Vagina (tissue), 2 donors: ENCODE data around the gene HTRA2. TPM values are rescaled to one million over a fixed set of nuclear protein-coding genes. Genes with fewer than 3 reads are reported as not detected.
A peak's percentile ranks its signal among the peaks of the same experiment; 100 is the strongest.

Source experiments
- DNase-seq, 2 donors: peaks; one replicate each; pipeline ENCODE4 v3.0.0-alpha.2; 2017; ENCODE audit errors: extremely low spot score in 2 of 2
- H3K27ac ChIP-seq: fragments of 200-600 bp; sonication (generic); one replicate; pipeline ENCODE4 v1.5.1; 2019
- H3K27me3 ChIP-seq: fragments of 200-600 bp; sonication (generic); one replicate; pipeline ENCODE4 v1.5.1; 2019
- H3K36me3 ChIP-seq, 2 donors: fragments of 200-600 bp; sonication (generic); one replicate each; pipeline ENCODE4 v1.5.1; 2017 to 2019
- H3K4me1 ChIP-seq: fragments of 200-600 bp; sonication (generic); one replicate; pipeline ENCODE4 v1.5.1; 2019
- H3K4me3 ChIP-seq, 2 donors: fragments of 200-600 bp; sonication (generic); 1 replicate in 1 of 2; 2 replicates in 1 of 2; pipeline ENCODE4 v1.5.1; 2016 to 2019
- H3K9me3 ChIP-seq: fragments of 200-600 bp; sonication (generic); one replicate; pipeline ENCODE4 v1.5.1; 2019
- POLR2A ChIP-seq, 2 donors: fragments of 450-650 bp; IDR thresholded peaks; one replicate each; pipeline ENCODE4 v1.6.1; 2017; ENCODE audit warnings: antibody characterized with exemption in 2 of 2, mild to moderate bottlenecking in 2 of 2, moderate library complexity in 2 of 2
- POLR2AphosphoS5 ChIP-seq, 2 donors: sonication (generic); formaldehyde crosslinking; IDR thresholded peaks; one replicate each; pipeline ENCODE4 v1.9.0; 2017; ENCODE audit warnings: antibody characterized with exemption in 2 of 2, mild to moderate bottlenecking in 2 of 2, low read depth in 1 of 2; ENCODE audit not compliant: insufficient read depth in 1 of 2
- intact Hi-C: fragments of 100-400 bp; cut with DNase I; formaldehyde crosslinking; loops from one replicate; pipeline ENCODE4 v1.15.1; 2023
- total RNA-seq: library from RNA; depleted of rRNA; stranded (reverse); fragments of >200 nt; gene quantifications from one replicate; pipeline ENCODE4 v1.2.3, GENCODE V29; 2016
- TF ChIP-seq, protein P1 (sequence below), 3 experiments: fragments of 450-650 bp in 2 of 3; fragments of 200-600 bp in 1 of 3; sonication (generic) in 1 of 3; IDR thresholded peaks; one replicate each; pipeline ENCODE4 v1.5.1; 2017 to 2019; ENCODE audit warnings: antibody characterized with exemption in 3 of 3, mild to moderate bottlenecking in 2 of 3, moderate library complexity in 2 of 3

HTRA2 gene
- total RNA-seq, 1 donor from 2014 or later, result 24.3 TPM

DNA sequence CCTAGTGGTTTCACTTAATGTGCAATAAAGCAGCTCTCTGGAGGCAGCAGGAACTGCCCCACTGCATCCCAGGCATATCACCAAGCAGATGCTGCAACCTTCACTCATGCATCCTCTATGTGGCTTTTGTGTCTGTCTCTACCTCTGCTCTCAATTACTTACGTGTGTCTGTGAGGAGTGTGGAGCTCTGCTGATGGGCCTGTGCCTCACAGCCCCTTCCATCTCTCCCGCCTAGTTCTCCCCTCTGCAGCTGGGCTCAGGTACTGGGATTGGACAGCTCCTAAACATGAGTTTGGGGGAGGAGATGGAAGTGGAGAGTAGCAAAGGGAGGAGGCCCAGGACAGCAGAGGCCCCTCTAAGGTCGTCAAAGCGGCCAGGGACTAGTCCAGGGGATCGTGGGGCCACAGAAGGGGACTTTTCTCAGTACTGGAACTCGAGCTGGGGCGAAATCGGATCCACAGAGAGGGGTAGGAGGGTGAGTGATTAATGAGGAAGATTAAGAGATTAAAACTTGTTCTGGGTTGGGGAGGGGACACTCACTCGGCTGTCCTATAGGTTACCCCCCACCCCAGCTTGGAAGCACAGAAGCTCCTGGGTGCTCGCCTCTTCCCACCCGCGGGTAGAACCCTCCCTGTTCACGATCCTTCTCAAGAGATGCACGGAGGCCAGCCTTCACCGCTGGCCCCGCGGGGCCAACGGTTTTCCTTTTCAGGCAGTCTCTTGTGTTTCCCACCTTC lies 28.2 kb upstream of the HTRA2 start:
- Histone ChIP-seq H3K36me3 (peaks cover 0 to 20% of the 10 kb centered on the region in 2 donors), H3K9me3 (no peaks in the 10 kb centered on the region), H3K4me1 (peaks cover 68% of the 10 kb centered on the region), H3K27me3 (peaks cover 10% of the 10 kb centered on the region), H3K4me3 (no peak overlapping the region), H3K27ac (no peak overlapping the region)
- TF ChIP-seq, protein P1, sequence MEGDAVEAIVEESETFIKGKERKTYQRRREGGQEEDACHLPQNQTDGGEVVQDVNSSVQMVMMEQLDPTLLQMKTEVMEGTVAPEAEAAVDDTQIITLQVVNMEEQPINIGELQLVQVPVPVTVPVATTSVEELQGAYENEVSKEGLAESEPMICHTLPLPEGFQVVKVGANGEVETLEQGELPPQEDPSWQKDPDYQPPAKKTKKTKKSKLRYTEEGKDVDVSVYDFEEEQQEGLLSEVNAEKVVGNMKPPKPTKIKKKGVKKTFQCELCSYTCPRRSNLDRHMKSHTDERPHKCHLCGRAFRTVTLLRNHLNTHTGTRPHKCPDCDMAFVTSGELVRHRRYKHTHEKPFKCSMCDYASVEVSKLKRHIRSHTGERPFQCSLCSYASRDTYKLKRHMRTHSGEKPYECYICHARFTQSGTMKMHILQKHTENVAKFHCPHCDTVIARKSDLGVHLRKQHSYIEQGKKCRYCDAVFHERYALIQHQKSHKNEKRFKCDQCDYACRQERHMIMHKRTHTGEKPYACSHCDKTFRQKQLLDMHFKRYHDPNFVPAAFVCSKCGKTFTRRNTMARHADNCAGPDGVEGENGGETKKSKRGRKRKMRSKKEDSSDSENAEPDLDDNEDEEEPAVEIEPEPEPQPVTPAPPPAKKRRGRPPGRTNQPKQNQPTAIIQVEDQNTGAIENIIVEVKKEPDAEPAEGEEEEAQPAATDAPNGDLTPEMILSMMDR (IDR thresholded peaks at IDR 0.05), result no peak
- no peak for TF ChIP-seq POLR2AphosphoS5 (IDR thresholded peaks at IDR 0.05; ENCODE audit: insufficient read depth in 1 of 2, low read depth in 1 of 2)
- TF ChIP-seq POLR2A (IDR thresholded peaks at IDR 0.05), result no peak
- intact Hi-C loops, result no loop called here
- no peak for DNase-seq

DNA sequence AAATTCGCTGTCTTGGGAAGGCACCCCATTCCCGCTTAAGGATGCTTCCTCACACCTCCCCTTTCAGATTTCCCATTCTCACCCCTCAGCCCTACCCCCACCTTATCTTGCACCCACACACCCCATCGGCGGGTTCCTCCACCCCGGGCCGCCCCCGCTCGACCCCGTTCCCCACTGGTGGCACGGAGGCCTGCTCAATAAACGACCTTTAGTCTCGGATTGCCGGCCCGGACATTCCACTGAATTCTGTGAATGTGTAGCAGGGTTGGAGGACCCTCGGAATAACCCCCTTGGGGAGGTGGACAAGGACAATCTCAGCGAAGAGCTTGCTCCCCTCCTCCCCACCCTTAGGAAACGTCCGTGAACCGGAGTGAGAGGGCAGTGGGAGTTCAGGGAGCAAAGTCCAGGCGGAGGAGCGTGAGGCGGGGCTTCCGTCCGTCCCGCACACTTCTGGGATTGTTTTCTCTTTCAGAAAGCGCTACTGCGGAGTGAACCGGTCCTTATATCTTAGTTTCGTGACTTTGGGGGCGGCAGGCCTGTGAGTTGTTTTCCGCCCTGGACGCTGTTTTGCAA lies 27.5 kb upstream of the HTRA2 start:
- TF ChIP-seq POLR2AphosphoS5 (IDR thresholded peaks at IDR 0.05; ENCODE audit: insufficient read depth in 1 of 2, low read depth in 1 of 2) (no peak), POLR2A (IDR thresholded peaks at IDR 0.05) (no peak)
- TF ChIP-seq, protein P1 (IDR thresholded peaks at IDR 0.05), result no peak
- H3K4me1 ChIP-seq, result peaks cover 74% of the 10 kb centered on the region
- peaks cover 7% of the 10 kb centered on the region for H3K27me3 ChIP-seq

DNA sequence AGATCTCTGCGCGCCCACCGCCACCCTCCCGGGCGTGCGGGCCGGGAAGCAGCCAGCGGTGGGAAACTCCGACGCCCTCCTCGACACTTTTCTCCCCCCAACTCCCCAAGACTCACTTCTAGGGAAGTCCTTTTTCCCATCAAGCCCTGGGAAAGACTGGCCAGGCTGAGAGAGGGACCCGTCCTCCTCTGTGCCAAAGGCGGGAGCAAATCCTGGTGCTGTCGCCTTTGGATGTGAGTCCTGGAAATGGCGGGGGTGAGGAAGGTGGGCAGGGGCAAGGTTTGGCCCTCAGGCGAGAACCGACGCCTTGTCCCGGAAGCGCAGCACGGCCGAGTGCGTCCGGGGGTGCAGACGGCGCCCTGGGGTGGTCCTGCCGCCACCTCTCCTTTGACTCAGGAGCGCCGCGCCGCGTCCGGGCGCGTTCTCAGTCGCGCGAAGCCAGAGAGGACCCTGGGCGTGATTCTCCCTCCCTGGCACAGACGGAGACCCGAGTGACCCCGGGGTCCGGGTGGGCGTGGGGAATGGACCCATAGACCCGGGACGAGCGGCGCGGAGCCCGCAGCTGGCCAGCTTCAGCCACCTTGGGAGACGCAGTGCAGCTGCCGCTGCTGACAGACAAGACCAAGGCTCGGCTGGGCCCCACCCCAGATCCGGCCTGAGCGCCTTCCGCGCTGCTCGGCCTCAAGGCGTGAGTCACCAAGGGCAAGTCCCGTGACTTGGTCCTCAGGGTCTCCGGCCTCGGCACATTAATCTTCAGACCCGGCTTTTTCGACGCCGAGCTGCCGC lies 26.8 kb upstream of the HTRA2 start:
- Histone ChIP-seq H3K27me3 (peaks cover 6% of the 10 kb centered on the region), H3K4me1 (peaks cover 67% of the 10 kb centered on the region), H3K4me3 (peak overlapping the region; percentile 57 to 62), H3K27ac (peak overlapping the region; percentile 79), H3K9me3 (no peaks in the 10 kb centered on the region), H3K36me3 (peaks cover 0 to 21% of the 10 kb centered on the region in 2 donors)
- TF ChIP-seq POLR2AphosphoS5 (IDR thresholded peaks at IDR 0.05; ENCODE audit: insufficient read depth in 1 of 2, low read depth in 1 of 2), result peak; percentile 67 to 72
- TF ChIP-seq, protein P1 (IDR thresholded peaks at IDR 0.05), result no peak
- intact Hi-C loops, result no loop called here
- DNase-seq, result no peak

More for the DNA sequence above, 27.5 kb upstream of the HTRA2 start:
- no peak for DNase-seq
- H3K9me3 ChIP-seq, result no peaks in the 10 kb centered on the region
- H3K27ac ChIP-seq, result peak overlapping the region; percentile 79
- H3K36me3 ChIP-seq, result peaks cover 0 to 21% of the 10 kb centered on the region in 2 donors
- intact Hi-C loops, result no loop called here
- peak overlapping the region; percentile 57 to 62 for H3K4me3 ChIP-seq

DNA sequence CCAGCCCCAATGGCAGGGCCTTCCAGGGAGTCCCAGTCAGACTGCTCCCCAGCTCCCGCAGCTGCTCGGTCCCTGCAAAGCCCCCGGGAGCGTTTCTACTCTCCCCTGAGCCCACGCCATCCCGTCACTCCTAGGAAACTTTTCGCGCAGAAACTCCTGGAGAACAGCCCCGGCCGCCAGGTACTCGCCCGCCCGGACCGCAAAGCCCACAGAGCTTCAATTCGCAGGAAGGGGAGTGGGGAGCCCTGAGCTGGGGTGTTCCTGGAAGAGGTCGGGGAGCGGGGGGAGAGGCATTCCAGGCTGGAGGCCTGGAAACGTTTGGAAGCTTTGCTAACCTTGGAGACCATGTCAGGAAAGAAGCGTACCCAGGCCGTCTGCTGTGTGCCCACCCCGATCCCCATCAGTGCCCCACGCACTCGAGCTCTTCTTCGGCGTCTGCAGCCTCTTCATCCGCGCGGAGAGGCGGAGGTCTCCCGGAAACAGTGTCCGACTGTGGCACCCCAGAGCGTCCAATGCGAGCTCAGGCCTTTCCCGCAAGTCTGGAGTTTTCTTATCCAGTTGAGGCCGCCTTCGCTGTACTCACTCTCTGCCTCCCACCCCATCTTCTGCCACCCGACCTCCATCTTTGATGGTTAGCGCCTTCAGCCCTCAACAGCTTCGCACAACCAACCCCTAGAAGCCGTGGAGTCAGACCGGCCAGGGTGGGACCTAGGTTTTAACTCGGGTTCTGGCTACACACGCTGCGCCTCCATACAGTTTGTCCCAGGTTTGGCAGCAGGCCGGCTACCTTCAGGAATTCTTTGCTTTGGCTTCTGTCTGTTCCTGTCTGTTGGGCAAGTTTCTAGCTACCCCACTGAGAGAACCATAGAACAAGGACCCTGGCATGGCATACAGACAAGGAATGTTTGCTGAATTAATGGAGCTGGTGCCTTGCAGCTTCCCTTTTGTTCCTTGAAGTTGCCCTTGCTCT lies 25.9 kb upstream of the HTRA2 start:
- Histone ChIP-seq H3K27ac (peak overlapping the region; percentile 79), H3K4me3 (peak overlapping the region; percentile 57 to 62), H3K4me1 (peaks cover 65% of the 10 kb centered on the region), H3K27me3 (peaks cover 6% of the 10 kb centered on the region), H3K36me3 (peaks cover 0 to 21% of the 10 kb centered on the region in 2 donors), H3K9me3 (no peaks in the 10 kb centered on the region)
- peak in 1 of 2 donors; percentile 51 for TF ChIP-seq POLR2AphosphoS5 (IDR thresholded peaks at IDR 0.05; ENCODE audit: insufficient read depth in 1 of 2, low read depth in 1 of 2)
- TF ChIP-seq, protein P1 (IDR thresholded peaks at IDR 0.05), result no peak
- no peak for TF ChIP-seq POLR2A (IDR thresholded peaks at IDR 0.05)
- intact Hi-C loops, result no loop called here
- no peak for DNase-seq
